NCI-H2227 (cell line): ENCODE measurements around the gene PTTG1IP.
"Not testable (repeated sequence)": the region's sequence is repeated elsewhere in the genome, so short reads cannot be mapped to it uniquely, and the experiment has no call there.

ENCODE experiments used
- DNase-seq: peaks from one replicate; lab custom pipeline; 2025; ENCODE audit not compliant: unreplicated experiment; lab: John Stamatoyannopoulos, UW

PTTG1IP gene

DNA sequence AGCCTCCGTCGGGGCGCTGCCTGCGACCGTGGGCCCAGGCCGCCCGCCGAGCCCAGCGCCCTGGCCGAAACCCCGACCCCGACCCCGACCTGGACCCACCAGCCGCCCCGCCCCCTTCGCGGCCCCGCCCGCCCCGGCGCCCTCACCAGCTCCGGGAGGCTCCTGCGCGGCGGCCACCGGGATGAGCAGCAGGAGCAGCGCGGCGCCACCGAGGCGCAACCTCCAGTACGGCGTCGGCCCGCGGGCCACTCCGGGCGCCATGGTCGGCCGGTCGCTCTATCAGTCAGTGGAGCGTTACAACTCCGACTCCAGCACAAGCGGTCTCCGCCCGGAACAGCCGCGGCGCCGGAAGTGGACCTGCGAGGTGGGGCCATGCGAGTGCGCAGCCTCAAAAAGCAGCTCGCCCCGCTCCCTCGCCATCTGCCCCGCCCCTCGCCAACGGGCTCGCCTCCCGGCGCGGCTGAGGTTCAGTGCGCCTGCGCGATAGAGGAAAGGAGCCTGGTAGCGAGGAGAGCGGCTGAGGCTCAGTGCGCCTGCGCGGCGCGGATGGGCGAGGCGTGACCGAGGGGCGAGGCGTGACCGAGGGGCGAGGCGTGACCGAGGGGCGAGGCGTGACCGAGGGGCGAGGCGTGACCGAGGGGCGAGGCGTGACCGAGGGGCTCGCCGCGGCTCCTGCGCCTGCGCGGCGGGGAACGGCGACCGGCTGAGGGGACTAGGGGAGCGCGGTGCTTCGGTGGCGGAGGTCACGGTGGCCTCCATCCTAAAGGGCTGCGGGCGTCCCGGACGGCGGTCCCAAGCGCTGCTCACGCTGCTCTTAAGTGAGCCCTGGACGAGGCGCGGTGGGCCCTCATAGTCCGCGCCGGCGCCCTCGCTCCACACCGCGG lies at the start of gene PTTG1IP:
TSS of gene PTTG1IP (minus strand) at position 335 of the 884 bp plus-strand sequence. CDS start at position 261, 74 bp downstream.
- DNase-seq, result peak; percentile 100

DNA sequence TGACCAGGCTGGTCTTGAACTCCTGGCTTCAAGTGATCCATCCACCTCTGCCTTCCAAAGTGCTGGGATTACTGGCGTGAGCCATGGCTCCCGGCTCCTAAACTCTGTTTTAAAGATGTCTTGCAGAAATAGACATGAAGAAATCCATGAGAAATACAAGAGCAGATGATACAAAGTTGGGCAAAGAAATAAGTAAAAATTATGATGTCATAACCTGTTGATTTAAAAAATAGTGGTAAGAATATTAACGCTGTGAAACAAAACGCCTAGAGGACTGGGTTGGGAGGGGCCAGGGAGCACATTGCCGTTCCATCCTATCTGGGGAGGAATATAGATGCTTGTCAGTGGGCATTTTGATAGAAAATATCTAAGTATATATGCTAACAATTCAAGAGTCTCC lies 48.4 kb upstream of the PTTG1IP start:
- DNase-seq, result no peak

DNA sequence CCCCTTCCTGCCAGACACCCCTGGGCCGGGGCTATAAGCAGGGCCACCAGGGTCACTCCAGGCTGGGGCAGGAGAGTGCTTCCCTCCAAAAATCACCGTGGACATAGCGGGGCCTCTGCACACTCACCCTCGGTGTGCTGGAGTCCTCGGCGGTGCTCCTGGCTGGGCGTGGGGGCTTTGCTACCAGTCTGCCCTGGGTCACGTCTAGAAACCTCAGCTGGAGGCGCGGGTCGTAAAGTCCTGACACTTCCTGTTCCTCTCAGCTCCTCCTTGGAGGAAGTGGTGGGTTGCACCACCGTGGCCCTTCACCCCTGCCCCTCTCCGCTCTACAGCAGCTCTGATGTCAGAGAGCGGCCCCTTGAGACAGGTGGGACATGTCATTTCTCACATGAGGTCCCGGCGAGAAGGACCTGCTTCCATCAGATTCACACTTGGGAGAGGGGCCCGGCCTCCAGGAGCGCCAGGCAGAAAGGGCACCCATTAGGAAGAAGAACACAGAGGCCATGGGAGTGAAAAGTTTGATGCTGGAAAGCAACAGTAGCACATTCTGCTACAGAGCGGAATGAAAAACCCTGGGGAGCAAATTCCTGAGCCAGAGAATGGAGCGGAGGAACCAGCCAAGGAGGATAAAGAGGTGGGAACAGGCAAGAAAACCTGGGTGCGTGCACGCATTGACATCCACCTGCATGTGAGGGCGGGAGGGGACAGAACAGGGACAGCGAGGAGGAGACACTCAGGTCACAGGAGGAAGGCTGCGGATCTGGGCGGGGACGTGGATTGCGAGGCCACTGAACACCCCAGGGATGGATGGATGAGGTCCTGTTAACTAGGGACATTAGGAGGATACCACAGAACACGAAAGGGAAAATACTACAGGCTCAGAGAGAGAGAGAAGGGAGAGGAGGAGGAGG lies 47.5 kb upstream of the PTTG1IP start, which contains the start of gene ITGB2:
TSS of gene ITGB2 (minus strand) at position 206 of the 911 bp plus-strand sequence. CDS start 10,117 bp downstream, outside the sequence.
- no peak for DNase-seq

DNA sequence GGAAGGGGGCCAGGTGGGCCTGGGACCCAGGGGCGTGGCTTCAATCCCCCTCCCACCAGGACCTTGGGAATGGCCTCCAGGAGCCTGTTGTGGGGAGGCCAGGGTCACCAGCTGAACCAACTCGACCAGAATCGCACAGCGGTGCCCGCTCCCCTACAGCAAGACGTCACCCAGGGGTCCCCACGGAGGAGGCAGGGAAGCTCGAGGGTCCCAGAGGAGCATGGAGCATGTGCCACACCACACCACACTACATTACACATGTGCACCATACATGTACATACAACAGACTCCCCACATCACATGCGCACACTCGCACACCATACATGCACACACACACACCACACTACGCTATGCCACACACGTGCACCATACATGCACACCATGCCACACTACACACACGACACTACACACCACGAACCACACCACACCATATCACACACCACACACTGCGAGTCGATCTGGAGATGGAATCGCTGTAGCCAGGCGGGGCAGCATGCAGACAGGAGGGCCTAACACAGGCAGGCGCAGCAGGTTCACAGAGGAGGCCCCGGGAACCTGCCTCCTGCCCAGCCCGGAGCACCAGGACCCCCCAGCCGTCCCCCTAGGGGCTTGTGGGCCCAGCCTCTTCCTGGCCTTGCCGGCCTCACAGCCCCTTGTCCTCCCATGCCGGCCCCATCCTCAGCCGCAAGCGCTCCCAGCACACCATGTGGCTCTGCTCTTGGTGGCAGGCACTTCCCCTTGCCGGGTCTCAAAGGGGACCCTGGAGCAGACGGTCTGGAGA lies 46.6 kb upstream of the PTTG1IP start:
- DNase-seq, result no peak

GRCh38 chr21:44919111-44919912 lies 45.8 kb upstream of the PTTG1IP start:
- DNase-seq, result no peak

GRCh38 chr21:44918581-44919033 lies 45.1 kb upstream of the PTTG1IP start:
- DNase-seq, result no peak

- DNase-seq, result no peak
Measured at GRCh38 chr21:44918107-44918470, 44.6 kb upstream of the PTTG1IP start.

DNA sequence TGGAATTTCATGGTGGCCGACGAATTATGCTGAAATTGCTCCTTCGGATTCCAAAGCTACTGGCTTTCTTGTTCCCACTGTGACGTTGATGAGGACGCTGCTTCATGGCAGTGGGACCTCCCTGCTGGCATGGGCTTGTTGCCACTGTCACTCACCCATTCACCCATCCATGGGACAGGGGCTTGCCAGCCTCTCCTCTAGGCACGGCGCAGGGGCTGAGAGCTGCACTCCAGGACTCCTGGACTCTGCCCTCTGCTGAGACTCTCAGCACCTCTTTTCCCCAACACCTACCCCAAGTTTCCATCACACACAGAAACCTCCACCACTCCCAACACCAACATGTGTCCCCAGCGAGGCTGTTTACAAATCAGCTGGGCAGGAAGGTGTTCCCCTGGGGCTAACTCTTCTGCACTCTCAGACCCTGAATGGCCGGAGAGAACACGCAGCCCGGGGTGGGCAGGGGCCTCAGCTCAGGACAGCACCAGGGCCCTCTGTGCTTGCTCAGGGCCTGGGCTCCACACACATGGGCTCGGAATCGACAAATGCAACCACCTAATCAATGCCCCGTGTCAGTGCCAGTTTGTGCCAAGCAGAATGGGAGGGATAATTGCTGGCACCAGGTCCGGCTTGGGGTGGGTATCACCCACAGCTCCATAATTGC lies 44.1 kb upstream of the PTTG1IP start:
- no peak for DNase-seq

GRCh38 chr21:44916965-44917364 lies 43.5 kb upstream of the PTTG1IP start:
- DNase-seq, result no peak

DNA sequence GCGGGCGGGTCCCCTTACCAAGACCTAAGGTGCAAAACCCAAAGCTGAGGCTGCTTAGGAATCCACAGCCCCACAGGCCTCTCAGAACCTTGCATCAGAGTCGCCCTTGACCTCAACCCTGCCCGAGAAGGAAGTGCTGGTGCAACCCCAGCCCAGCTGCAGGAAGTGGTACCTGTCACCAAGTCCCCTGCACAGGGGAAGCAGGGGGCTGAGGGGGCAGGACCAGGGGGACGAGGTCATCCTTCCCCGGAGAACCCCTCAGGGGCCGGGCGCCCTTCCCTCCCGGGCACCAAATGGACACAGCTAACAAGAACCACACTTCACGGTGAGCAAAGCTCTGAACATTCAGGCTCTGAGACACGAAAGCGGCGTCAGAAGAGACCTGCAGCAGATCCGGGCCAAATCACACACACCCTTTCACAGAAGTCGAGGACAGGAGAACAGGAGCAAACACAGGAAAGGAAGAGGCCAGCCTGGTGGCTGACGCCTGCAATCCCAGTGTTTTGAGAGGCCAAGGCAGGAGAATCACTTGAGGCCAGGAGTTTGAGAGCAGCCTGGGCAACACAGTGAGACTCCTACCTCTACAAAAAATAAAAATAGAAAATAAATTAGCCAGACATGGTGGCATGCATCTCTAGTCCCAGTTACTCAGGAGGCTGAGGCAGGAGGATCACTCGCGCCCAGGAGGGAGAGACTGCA lies 40.8 kb upstream of the PTTG1IP start:
- DNase-seq, result no peak

GRCh38 chr21:44913425-44914175 lies 40.1 kb upstream of the PTTG1IP start:
- DNase-seq, result no peak

DNA sequence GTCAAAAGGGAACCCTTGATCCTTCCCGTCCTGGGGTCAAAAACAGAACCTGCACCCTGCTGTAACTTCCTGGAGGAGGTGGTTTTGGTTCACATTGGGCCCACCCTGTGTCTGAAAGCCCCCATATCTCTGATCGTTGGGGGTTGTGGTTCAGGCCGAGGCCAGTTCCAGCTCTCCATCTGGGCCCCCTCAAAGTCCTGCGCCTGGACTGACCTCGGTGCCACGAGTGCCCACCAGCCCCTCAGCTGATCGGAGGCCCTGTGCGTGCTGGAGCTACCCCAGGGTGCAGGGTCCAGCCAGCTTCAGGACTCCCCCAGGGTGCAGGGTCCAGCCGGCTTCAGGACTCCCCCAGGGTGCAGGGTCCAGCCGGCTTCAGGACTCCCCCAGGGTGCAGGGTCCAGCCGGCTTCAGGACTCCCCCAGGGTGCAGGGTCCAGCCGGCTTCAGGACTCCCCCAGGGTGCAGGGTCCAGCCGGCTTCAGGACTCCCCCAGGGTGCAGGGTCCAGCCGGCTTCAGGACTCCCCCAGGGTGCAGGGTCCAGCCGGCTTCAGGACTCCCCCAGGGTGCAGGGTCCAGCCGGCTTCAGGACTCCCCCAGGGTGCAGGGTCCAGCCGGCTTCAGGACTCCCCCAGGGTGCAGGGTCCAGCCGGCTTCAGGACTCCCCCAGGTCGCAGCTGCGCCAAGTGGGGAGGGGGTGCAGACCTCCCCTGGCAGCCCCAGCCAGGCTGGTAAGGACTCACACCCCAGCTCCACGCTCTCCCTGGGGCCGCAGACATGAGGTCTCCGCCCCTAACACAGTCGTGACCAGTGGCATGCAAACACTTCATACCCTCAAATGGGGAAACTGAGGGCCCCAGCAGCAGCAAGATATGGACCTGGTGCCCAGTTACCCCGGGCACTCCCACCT lies 39.3 kb upstream of the PTTG1IP start:
- DNase-seq, result not testable (repeated sequence)

GRCh38 chr21:44912158-44912473 lies 38.6 kb upstream of the PTTG1IP start:
- no peak for DNase-seq

DNA sequence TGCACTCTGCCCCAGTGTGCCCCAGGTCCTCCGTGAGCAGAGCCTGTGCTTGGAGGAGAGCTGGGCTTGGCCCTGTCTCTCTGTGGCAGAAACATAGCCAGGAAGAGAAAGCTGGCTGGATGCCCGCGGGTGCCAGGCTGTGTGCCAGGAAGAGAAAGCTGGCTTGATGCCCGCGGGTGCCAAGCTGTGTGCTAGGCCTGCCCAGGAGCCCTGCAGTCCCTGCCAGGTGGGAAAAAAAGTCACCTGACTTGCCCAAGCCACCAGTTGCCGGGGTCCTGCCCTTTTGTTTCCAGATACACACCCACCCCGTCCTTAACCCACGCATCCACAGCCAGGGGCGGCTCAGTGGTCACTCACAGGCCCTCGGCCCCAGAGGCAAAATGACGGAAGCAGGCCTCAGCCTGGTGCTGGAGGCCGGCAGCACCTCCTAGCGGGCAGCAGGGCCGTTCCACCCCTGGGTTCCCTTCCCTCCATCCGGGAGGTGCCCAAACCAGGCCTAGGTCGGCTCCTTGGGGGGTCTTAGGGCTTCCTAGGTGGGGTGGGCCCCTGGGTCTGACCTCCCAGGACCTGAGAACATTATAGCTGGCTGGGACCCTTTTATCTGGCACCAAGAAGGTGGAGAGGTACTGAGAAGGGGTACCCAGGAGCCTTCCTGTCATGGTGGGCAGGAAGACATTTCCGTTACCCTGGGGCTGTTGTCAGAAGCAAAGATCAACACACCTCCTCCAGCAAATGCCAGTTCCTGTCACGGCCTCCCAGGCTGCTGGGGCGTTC lies 38.1 kb upstream of the PTTG1IP start:
- no peak for DNase-seq

DNA sequence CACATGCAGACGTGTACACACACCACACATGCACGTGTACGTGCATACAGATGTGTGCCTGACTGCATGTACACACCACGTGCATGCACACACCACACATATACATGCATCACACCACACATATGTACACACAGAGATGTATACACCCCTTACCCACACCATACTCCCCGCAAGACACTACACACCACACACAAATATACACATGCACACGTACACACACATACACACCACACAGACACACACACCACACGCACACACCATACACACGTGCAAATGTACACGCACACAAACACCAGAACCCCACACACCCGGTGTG lies 37.5 kb upstream of the PTTG1IP start:
- DNase-seq, result no peak

GRCh38 chr21:44910229-44911067 lies 37.0 kb upstream of the PTTG1IP start:
- DNase-seq, result no peak
